CMK (cell line): ENCODE results near the gene STOX2.

Experiments
- DNase-seq: peaks from one replicate; pipeline ENCODE4 v3.0.0-alpha.2; 2010; ENCODE audit warnings: low read depth

STOX2 gene

GRCh38 chr4:183897193-183897592 lies 7.9 kb upstream of the STOX2 start:
- no peak for DNase-seq

- DNase-seq: no peak
Measured at GRCh38 chr4:183898456-183898855, 6.7 kb upstream of the STOX2 start.

GRCh38 chr4:183903021-183903760 lies 1.9 kb upstream of the STOX2 start:
- no peak for DNase-seq

- no peak for DNase-seq
Measured at GRCh38 chr4:183905593-183906488, 734 bp downstream of the STOX2 start.

GRCh38 chr4:183906489-183906738 lies 1.3 kb downstream of the STOX2 start:
- no peak for DNase-seq

- no peak for DNase-seq
Measured at GRCh38 chr4:183906739-183907651, 1.9 kb downstream of the STOX2 start.

- DNase-seq: no peak
Measured at GRCh38 chr4:183907871-183908683, 3.0 kb downstream of the STOX2 start.

- no peak for DNase-seq
Measured at GRCh38 chr4:183909187-183909586, 4.1 kb downstream of the STOX2 start.

GRCh38 chr4:183909801-183910200 lies 4.7 kb downstream of the STOX2 start:
- no peak for DNase-seq

GRCh38 chr4:183912585-183912984 lies 7.5 kb downstream of the STOX2 start:
- no peak for DNase-seq

GRCh38 chr4:183915976-183916375 lies 10.9 kb downstream of the STOX2 start:
- no peak for DNase-seq

- no peak for DNase-seq
Measured at GRCh38 chr4:183918696-183919095, 13.6 kb downstream of the STOX2 start.

- no peak for DNase-seq
Measured at GRCh38 chr4:183919141-183919540, 14.0 kb downstream of the STOX2 start.

GRCh38 chr4:183920512-183920911 lies 15.4 kb downstream of the STOX2 start:
- no peak for DNase-seq

- DNase-seq: no peak
Measured at GRCh38 chr4:183921335-183921734, 16.2 kb downstream of the STOX2 start.

GRCh38 chr4:183924362-183925044 lies 19.4 kb downstream of the STOX2 start:
- no peak for DNase-seq

GRCh38 chr4:183926950-183927349 lies 21.8 kb downstream of the STOX2 start:
- DNase-seq: no peak

GRCh38 chr4:183932576-183932975 lies 27.5 kb downstream of the STOX2 start:
- DNase-seq: no peak

- DNase-seq: no peak
Measured at GRCh38 chr4:183934761-183935160, 29.7 kb downstream of the STOX2 start.

GRCh38 chr4:183935355-183936005 lies 30.4 kb downstream of the STOX2 start:
- DNase-seq: no peak

GRCh38 chr4:183936047-183936446 lies 30.9 kb downstream of the STOX2 start:
- DNase-seq: no peak
